ENCODE measurements around the gene TSEN2.

DNA sequence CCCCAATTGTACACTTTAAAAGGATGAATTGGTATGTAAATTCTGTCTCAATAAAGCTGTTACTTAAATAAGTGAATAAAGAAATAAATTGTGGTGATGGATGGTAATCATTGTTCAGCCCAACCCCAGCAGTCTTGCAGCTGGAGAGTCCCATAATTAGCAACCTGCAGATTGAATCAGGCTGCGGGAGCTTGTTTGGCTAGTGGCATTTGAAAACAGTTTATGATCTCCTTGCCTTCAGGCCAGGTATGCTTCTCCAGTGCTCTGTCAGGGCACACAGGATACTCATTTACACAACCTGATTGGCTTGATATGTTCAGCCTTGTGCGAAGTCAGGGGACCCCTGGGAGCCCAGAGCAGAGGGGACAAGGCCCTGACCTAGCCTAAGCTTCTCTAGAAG lies 16.5 kb upstream of the TSEN2 start:
- TF ChIP-seq, protein P1, sequence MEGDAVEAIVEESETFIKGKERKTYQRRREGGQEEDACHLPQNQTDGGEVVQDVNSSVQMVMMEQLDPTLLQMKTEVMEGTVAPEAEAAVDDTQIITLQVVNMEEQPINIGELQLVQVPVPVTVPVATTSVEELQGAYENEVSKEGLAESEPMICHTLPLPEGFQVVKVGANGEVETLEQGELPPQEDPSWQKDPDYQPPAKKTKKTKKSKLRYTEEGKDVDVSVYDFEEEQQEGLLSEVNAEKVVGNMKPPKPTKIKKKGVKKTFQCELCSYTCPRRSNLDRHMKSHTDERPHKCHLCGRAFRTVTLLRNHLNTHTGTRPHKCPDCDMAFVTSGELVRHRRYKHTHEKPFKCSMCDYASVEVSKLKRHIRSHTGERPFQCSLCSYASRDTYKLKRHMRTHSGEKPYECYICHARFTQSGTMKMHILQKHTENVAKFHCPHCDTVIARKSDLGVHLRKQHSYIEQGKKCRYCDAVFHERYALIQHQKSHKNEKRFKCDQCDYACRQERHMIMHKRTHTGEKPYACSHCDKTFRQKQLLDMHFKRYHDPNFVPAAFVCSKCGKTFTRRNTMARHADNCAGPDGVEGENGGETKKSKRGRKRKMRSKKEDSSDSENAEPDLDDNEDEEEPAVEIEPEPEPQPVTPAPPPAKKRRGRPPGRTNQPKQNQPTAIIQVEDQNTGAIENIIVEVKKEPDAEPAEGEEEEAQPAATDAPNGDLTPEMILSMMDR (IDR thresholded peaks at IDR 0.05) = no peak
- TF ChIP-seq POLR2A (IDR thresholded peaks at IDR 0.05) (no peak), EP300 (IDR thresholded peaks at IDR 0.05) (no peak)

All from tibial nerve (tissue), 4 donors.